Measurements from ENCODE around the gene TBC1D23. TPM values are rescaled to one million over a fixed set of nuclear protein-coding genes. Genes with fewer than 3 reads are reported as not detected.
"Not testable (repeated sequence)": the region's sequence is repeated elsewhere in the genome, so short reads cannot be mapped to it uniquely, and the experiment has no call there.

TBC1D23 gene
- polyA plus RNA-seq, 4 donors: 17.9 to 40.9 (median 36.0) TPM

DNA sequence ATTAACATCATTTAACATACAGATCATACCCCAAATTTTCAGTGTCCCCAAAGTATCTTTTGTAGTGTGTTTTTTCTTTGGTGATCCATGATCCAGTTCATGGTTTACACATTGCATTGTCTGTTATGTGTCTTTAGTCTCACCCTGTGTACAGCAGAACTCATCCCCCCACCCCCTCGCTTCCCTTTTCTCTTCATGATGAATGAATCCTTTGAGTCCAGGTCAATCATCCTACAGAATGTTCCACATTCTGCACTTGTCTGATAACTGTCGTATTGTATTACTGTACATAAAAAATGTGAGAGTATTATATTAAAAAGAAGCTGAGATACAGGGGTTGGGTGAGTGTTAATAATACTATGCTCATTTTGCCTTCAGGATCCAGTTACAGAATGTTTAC is 59.2 kb downstream of the TBC1D23 start:
- H3K4me1 ChIP-seq (ENCODE audit: control insufficient read depth in 3 of 3, insufficient read depth in 2 of 3, low read depth in 1 of 3, low read length in 2 of 3): no peaks in the 10 kb centered on the region
- WGBS, 3 donors: 91 to 96% (median 92%) methylated on average over 2 of the region's 2 CpGs
- FAIRE-seq: no peak
- no peaks in the 10 kb centered on the region for H3K27me3 ChIP-seq (ENCODE audit: control insufficient read depth in 3 of 3, insufficient read depth in 3 of 3, low read length in 3 of 3)
- no peak overlapping the region for H3K27ac ChIP-seq (ENCODE audit: low read depth in 1 of 3, low read length in 2 of 3)
- DNase-seq: no peak
- H3K9me3 ChIP-seq (ENCODE audit: control insufficient read depth in 2 of 2, insufficient read depth in 1 of 2, low read depth in 1 of 2, low read length in 1 of 2): no peaks in the 10 kb centered on the region
- H3K36me3 ChIP-seq (ENCODE audit: control insufficient read depth in 3 of 3, insufficient read depth in 2 of 3, low read depth in 1 of 3, low read length in 3 of 3): peaks cover 2 to 18% (median 5%) of the 10 kb centered on the region in 3 donors
- no peak overlapping the region for H3K4me3 ChIP-seq (ENCODE audit: low read depth in 1 of 3, low read length in 3 of 3)

DNA sequence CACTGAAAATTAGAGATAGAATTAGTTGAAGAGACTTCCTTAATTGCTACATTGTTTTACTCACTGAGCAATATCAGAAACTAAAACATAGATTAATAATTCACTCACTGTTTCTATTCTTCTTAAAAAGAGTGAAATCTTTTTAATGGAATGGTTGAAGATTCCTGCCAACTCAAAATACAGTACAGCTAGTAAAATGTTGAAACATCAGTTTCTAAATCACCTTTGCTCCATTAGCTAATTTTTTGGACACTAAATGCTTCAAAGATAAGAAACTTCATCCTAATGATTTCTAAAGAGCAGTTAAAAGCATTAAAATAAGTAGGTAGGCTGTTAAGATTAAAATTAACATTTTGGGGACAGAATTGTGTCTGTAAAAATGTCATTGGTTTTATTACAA is 63.3 kb downstream of the TBC1D23 start:
- no peak for FAIRE-seq
- Histone ChIP-seq H3K27ac (ENCODE audit: low read depth in 1 of 3, low read length in 2 of 3) (no peak overlapping the region), H3K9me3 (ENCODE audit: control insufficient read depth in 2 of 2, insufficient read depth in 1 of 2, low read depth in 1 of 2, low read length in 1 of 2) (no peaks in the 10 kb centered on the region)

GRCh38 chr3:100325827-100326226 is 65.0 kb downstream of the TBC1D23 start:
- H3K36me3 ChIP-seq (ENCODE audit: control insufficient read depth in 3 of 3, insufficient read depth in 2 of 3, low read depth in 1 of 3, low read length in 3 of 3): peaks cover 0 to 9% (median 1%) of the 10 kb centered on the region in 3 donors
- no peak for FAIRE-seq
- no peaks in the 10 kb centered on the region for H3K27me3 ChIP-seq (ENCODE audit: control insufficient read depth in 3 of 3, insufficient read depth in 3 of 3, low read length in 3 of 3)
- H3K27ac ChIP-seq (ENCODE audit: low read depth in 1 of 3, low read length in 2 of 3): no peak overlapping the region
- no peak for DNase-seq
- H3K4me3 ChIP-seq (ENCODE audit: low read depth in 1 of 3, low read length in 3 of 3): no peak overlapping the region
- H3K9me3 ChIP-seq (ENCODE audit: control insufficient read depth in 2 of 2, insufficient read depth in 1 of 2, low read depth in 1 of 2, low read length in 1 of 2): no peaks in the 10 kb centered on the region
- H3K4me1 ChIP-seq (ENCODE audit: control insufficient read depth in 3 of 3, insufficient read depth in 2 of 3, low read depth in 1 of 3, low read length in 2 of 3): no peaks in the 10 kb centered on the region

More for the DNA sequence above, 63.3 kb downstream of the TBC1D23 start:
- H3K4me3 ChIP-seq (ENCODE audit: low read depth in 1 of 3, low read length in 3 of 3): no peak overlapping the region
- no peaks in the 10 kb centered on the region for H3K27me3 ChIP-seq (ENCODE audit: control insufficient read depth in 3 of 3, insufficient read depth in 3 of 3, low read length in 3 of 3)
- H3K4me1 ChIP-seq (ENCODE audit: control insufficient read depth in 3 of 3, insufficient read depth in 2 of 3, low read depth in 1 of 3, low read length in 2 of 3): no peaks in the 10 kb centered on the region
- peaks cover 2 to 14% (median 5%) of the 10 kb centered on the region in 3 donors for H3K36me3 ChIP-seq (ENCODE audit: control insufficient read depth in 3 of 3, insufficient read depth in 2 of 3, low read depth in 1 of 3, low read length in 3 of 3)
- DNase-seq: no peak

- not testable (repeated sequence) for H3K27me3 ChIP-seq (ENCODE audit: control insufficient read depth in 3 of 3, insufficient read depth in 3 of 3, low read length in 3 of 3); FAIRE-seq; DNase-seq; H3K4me3 ChIP-seq (ENCODE audit: low read depth in 1 of 3, low read length in 3 of 3); H3K9me3 ChIP-seq (ENCODE audit: control insufficient read depth in 2 of 2, insufficient read depth in 1 of 2, low read depth in 1 of 2, low read length in 1 of 2); H3K36me3 ChIP-seq (ENCODE audit: control insufficient read depth in 3 of 3, insufficient read depth in 2 of 3, low read depth in 1 of 3, low read length in 3 of 3); H3K27ac ChIP-seq (ENCODE audit: low read depth in 1 of 3, low read length in 2 of 3); H3K4me1 ChIP-seq (ENCODE audit: control insufficient read depth in 3 of 3, insufficient read depth in 2 of 3, low read depth in 1 of 3, low read length in 2 of 3)
- 97 to 99% (median 98%) methylated on average over 5 of the region's 5 CpGs for WGBS, 3 donors
Observed at GRCh38 chr3:100327377-100327776, 66.6 kb downstream of the TBC1D23 start.

DNA sequence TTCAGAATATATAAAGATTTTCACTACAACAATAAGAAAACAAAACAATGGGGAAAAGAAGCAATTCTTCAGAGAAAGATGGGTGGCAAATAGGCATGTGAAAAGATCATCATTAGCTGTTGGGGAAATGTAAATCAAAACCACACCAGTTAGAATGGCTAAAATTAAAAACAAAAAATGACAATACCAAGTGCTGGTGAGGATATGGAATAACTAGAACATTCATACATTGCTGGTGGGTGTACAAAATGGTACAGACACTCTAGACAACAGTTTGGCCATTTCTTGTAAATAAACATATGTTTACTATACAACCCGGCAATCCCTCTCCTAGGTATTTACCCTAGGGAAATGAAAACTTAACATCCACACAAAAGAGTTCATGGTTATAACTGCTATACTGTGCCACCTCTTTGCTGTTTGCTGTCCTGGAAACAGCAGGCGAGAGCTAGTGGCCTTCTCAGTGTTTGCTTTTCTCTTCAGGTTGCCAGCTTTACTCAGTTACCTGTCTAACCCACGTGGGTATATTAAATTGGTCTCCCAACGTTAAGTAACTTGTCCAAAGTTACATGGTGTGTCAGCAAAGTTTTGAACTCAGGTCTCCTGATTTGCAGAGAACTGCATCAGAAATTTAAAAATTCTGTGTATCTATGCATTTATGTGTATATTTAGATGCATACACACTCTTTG is 69.2 kb downstream of the TBC1D23 start:
- Histone ChIP-seq H3K9me3 (ENCODE audit: control insufficient read depth in 2 of 2, insufficient read depth in 1 of 2, low read depth in 1 of 2, low read length in 1 of 2) (no peaks in the 10 kb centered on the region), H3K27me3 (ENCODE audit: control insufficient read depth in 3 of 3, insufficient read depth in 3 of 3, low read length in 3 of 3) (no peaks in the 10 kb centered on the region), H3K4me3 (ENCODE audit: low read depth in 1 of 3, low read length in 3 of 3) (no peak overlapping the region), H3K36me3 (ENCODE audit: control insufficient read depth in 3 of 3, insufficient read depth in 2 of 3, low read depth in 1 of 3, low read length in 3 of 3) (peaks cover 0 to 5% (median 0%) of the 10 kb centered on the region in 3 donors), H3K27ac (ENCODE audit: low read depth in 1 of 3, low read length in 2 of 3) (no peak overlapping the region), H3K4me1 (ENCODE audit: control insufficient read depth in 3 of 3, insufficient read depth in 2 of 3, low read depth in 1 of 3, low read length in 2 of 3) (no peaks in the 10 kb centered on the region)
- no peak for DNase-seq
- 72 to 82% (median 75%) methylated on average over 4 of the region's 4 CpGs for WGBS, 3 donors
- no peak for FAIRE-seq

DNA sequence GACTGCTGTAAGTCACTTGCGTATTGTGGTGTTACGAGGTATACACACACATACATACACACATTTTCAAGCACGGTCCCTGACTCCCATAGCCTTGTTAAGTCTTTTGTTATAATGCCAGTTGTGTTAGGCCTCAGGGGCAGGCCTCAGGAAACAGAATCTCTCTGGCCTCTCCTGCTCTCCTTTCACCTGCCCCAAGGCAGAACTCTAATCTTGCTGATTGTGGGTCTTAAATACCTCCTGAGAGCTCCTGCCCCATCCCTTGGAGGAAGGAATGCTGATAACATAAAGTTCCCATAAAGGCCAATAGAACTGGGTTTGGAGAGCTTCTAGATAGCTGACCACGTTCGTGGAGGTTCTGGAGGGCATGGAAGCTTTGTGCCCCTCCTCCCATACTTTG is 69.9 kb downstream of the TBC1D23 start:
- H3K4me1 ChIP-seq (ENCODE audit: control insufficient read depth in 3 of 3, insufficient read depth in 2 of 3, low read depth in 1 of 3, low read length in 2 of 3): peaks cover 0 to 3% (median 0%) of the 10 kb centered on the region in 3 donors
- H3K27ac ChIP-seq (ENCODE audit: low read depth in 1 of 3, low read length in 2 of 3): no peak overlapping the region
- no peak for FAIRE-seq
- 89 to 94% (median 93%) methylated on average over 5 of the region's 5 CpGs for WGBS, 3 donors
- no peak overlapping the region for H3K4me3 ChIP-seq (ENCODE audit: low read depth in 1 of 3, low read length in 3 of 3)
- H3K27me3 ChIP-seq (ENCODE audit: control insufficient read depth in 3 of 3, insufficient read depth in 3 of 3, low read length in 3 of 3): no peaks in the 10 kb centered on the region
- peaks cover 0 to 3% (median 0%) of the 10 kb centered on the region in 3 donors for H3K36me3 ChIP-seq (ENCODE audit: control insufficient read depth in 3 of 3, insufficient read depth in 2 of 3, low read depth in 1 of 3, low read length in 3 of 3)
- DNase-seq: no peak
- H3K9me3 ChIP-seq (ENCODE audit: control insufficient read depth in 2 of 2, insufficient read depth in 1 of 2, low read depth in 1 of 2, low read length in 1 of 2): no peaks in the 10 kb centered on the region

DNA sequence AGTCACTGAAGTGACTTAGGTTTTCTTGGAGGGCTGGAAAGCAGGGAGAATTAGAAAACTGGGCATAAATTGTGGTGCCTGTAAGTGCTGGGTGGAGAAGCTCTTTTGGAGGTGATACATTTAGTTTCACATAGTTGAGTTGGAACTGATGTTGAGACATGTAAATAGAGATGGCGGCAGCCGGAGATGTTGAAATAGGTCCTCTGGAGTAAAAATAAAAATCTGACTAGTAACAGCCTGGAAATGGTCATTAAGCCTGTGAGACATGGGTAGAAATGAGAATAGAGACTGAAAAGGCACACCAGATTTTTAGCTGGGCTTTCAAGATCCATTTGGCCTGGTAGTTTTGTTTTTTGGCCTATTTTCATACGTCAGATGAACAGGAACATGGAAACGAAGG is 70.9 kb downstream of the TBC1D23 start:
- FAIRE-seq (no peak), DNase-seq (no peak)
- 90 to 95% (median 95%) methylated on average over 4 of the region's 4 CpGs for WGBS, 3 donors
- peaks cover 0 to 8% (median 0%) of the 10 kb centered on the region in 3 donors for H3K4me1 ChIP-seq (ENCODE audit: control insufficient read depth in 3 of 3, insufficient read depth in 2 of 3, low read depth in 1 of 3, low read length in 2 of 3)
- no peaks in the 10 kb centered on the region for H3K27me3 ChIP-seq (ENCODE audit: control insufficient read depth in 3 of 3, insufficient read depth in 3 of 3, low read length in 3 of 3)
- no peak overlapping the region for H3K27ac ChIP-seq (ENCODE audit: low read depth in 1 of 3, low read length in 2 of 3)
- no peak overlapping the region for H3K4me3 ChIP-seq (ENCODE audit: low read depth in 1 of 3, low read length in 3 of 3)
- H3K36me3 ChIP-seq (ENCODE audit: control insufficient read depth in 3 of 3, insufficient read depth in 2 of 3, low read depth in 1 of 3, low read length in 3 of 3): no peaks in the 10 kb centered on the region
- H3K9me3 ChIP-seq (ENCODE audit: control insufficient read depth in 2 of 2, insufficient read depth in 1 of 2, low read depth in 1 of 2, low read length in 1 of 2): no peaks in the 10 kb centered on the region

GRCh38 chr3:100333051-100333450 is 72.3 kb downstream of the TBC1D23 start:
- no peak overlapping the region for H3K4me3 ChIP-seq (ENCODE audit: low read depth in 1 of 3, low read length in 3 of 3)
- DNase-seq (no peak), FAIRE-seq (no peak)
- H3K27ac ChIP-seq (ENCODE audit: low read depth in 1 of 3, low read length in 2 of 3): no peak overlapping the region
- H3K9me3 ChIP-seq (ENCODE audit: control insufficient read depth in 2 of 2, insufficient read depth in 1 of 2, low read depth in 1 of 2, low read length in 1 of 2): no peaks in the 10 kb centered on the region
- no peaks in the 10 kb centered on the region for H3K27me3 ChIP-seq (ENCODE audit: control insufficient read depth in 3 of 3, insufficient read depth in 3 of 3, low read length in 3 of 3)
- H3K36me3 ChIP-seq (ENCODE audit: control insufficient read depth in 3 of 3, insufficient read depth in 2 of 3, low read depth in 1 of 3, low read length in 3 of 3): no peaks in the 10 kb centered on the region
- H3K4me1 ChIP-seq (ENCODE audit: control insufficient read depth in 3 of 3, insufficient read depth in 2 of 3, low read depth in 1 of 3, low read length in 2 of 3): peaks cover 0 to 8% (median 0%) of the 10 kb centered on the region in 3 donors

GRCh38 chr3:100333970-100334487 is 73.2 kb downstream of the TBC1D23 start:
- Histone ChIP-seq H3K27ac (ENCODE audit: low read depth in 1 of 3, low read length in 2 of 3) (peak overlapping the region in 2 of 3 donors; percentile 62 to 85), H3K36me3 (ENCODE audit: control insufficient read depth in 3 of 3, insufficient read depth in 2 of 3, low read depth in 1 of 3, low read length in 3 of 3) (peaks cover 0 to 2% (median 0%) of the 10 kb centered on the region in 3 donors), H3K27me3 (ENCODE audit: control insufficient read depth in 3 of 3, insufficient read depth in 3 of 3, low read length in 3 of 3) (no peaks in the 10 kb centered on the region), H3K4me3 (ENCODE audit: low read depth in 1 of 3, low read length in 3 of 3) (peak overlapping the region; percentile 44 to 90 (median 64)), H3K9me3 (ENCODE audit: control insufficient read depth in 2 of 2, insufficient read depth in 1 of 2, low read depth in 1 of 2, low read length in 1 of 2) (no peaks in the 10 kb centered on the region), H3K4me1 (ENCODE audit: control insufficient read depth in 3 of 3, insufficient read depth in 2 of 3, low read depth in 1 of 3, low read length in 2 of 3) (peaks cover 0 to 14% (median 0%) of the 10 kb centered on the region in 3 donors)
- FAIRE-seq (no peak), DNase-seq (no peak)
- 30 to 40% (median 37%) methylated on average over 14 of the region's 14 CpGs for WGBS, 3 donors
